Measurements from ENCODE around the gene IFT122. TPM values are rescaled to one million over a fixed set of nuclear protein-coding genes. Genes with fewer than 3 reads are reported as not detected.

IFT122 gene
- total and polyA plus RNA-seq, 2 experiments from 2014 or later, result 10.2 to 38.8 TPM

DNA sequence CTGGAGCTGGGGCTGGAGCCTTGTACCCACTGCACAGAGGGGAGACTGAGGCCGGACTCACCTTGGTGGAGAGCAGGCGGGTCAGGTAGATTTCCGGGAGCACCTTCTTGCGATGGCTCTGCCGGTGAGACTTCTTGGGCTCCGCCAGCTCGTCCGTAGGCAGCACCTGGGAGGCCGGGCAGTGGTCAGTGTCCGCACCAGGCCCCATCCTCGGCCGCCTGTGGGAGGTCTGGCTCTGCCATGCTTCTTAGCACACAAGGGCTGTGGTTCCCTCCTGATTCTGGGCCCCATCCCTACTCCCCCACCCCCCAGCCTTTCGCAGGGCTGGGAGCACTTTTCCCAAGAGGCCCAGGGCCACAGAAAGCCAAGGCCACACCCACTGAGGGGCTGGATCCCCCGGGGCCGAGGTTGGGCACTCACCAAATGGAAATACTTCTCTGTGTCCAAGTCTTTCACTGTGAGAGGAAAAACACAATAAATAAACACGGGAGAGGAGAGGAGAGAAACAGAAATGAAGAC is 120.3 kb downstream of the IFT122 start:
- no peaks in the 10 kb centered on the region for H3K9me2 ChIP-seq (ENCODE audit: insufficient read depth)
- H3K27me3 ChIP-seq (ENCODE audit: insufficient read depth), result no peaks in the 10 kb centered on the region
- DNase-seq (ENCODE audit: low spot score) (no peak), ATAC-seq (no peak)
- peaks cover 12% of the 10 kb centered on the region for H3K27me3 Mint-ChIP-seq (ENCODE audit: insufficient read depth, low read depth, poor library complexity)
- 0 out of 2 replicates have a peak overlapping the region, but pooled peaks have one; percentile 39 for H3K27ac Mint-ChIP-seq
- H3K9me3 Mint-ChIP-seq, result no peaks in the 10 kb centered on the region
- H3K4me3 Mint-ChIP-seq, result peak overlapping the region; percentile 1; the same call in 1 of the 3 replicates
- H3K79me2 ChIP-seq (replicated peaks; ENCODE audit: insufficient read depth), result no peaks in the 10 kb centered on the region
- no peaks in the 10 kb centered on the region for H4K20me1 ChIP-seq (replicated peaks; ENCODE audit: insufficient read depth)
- peaks cover 4% of the 10 kb centered on the region; the same call in 1 of the 3 replicates for H3K36me3 Mint-ChIP-seq (ENCODE audit: low read depth)
- peaks cover 11% of the 10 kb centered on the region; the same call in 1 of the 2 replicates for H3K4me1 ChIP-seq (ENCODE audit: insufficient read depth)
- H3K4me2 ChIP-seq, result no peak overlapping the region
- 0 out of 2 replicates have a peak overlapping the region, but pooled peaks have one; percentile 39 for H3K27ac ChIP-seq (ENCODE audit: low read depth)
- no peaks in the 10 kb centered on the region for H3F3A ChIP-seq (replicated peaks; ENCODE audit: low read depth)
- H2AFZ ChIP-seq, result no peak overlapping the region
- no peaks in the 10 kb centered on the region for H3K36me3 ChIP-seq (ENCODE audit: insufficient read depth)
- H3K4me3 ChIP-seq, result no peak overlapping the region
- H3K4me1 Mint-ChIP-seq, result peaks cover 25% of the 10 kb centered on the region
- no peak for TF ChIP-seq STAT1 (IDR thresholded peaks at IDR 0.05; ENCODE audit: unreplicated experiment)
- TF ChIP-seq REST (IDR thresholded peaks at IDR 0.05; ENCODE audit: unreplicated experiment), result no peak
- no peak for TF ChIP-seq EZH2 (IDR thresholded peaks at IDR 0.05; ENCODE audit: low read depth, unreplicated experiment)
- no peak for TF ChIP-seq POLR2AphosphoS5 (IDR thresholded peaks at IDR 0.05; ENCODE audit: low read depth)
- TF ChIP-seq NANOG (IDR thresholded peaks at IDR 0.05; ENCODE audit: borderline replicate concordance), result no peak
- TF ChIP-seq, protein P1, sequence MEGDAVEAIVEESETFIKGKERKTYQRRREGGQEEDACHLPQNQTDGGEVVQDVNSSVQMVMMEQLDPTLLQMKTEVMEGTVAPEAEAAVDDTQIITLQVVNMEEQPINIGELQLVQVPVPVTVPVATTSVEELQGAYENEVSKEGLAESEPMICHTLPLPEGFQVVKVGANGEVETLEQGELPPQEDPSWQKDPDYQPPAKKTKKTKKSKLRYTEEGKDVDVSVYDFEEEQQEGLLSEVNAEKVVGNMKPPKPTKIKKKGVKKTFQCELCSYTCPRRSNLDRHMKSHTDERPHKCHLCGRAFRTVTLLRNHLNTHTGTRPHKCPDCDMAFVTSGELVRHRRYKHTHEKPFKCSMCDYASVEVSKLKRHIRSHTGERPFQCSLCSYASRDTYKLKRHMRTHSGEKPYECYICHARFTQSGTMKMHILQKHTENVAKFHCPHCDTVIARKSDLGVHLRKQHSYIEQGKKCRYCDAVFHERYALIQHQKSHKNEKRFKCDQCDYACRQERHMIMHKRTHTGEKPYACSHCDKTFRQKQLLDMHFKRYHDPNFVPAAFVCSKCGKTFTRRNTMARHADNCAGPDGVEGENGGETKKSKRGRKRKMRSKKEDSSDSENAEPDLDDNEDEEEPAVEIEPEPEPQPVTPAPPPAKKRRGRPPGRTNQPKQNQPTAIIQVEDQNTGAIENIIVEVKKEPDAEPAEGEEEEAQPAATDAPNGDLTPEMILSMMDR (conservative IDR thresholded peaks at IDR 0.05; ENCODE audit: low read depth in 2 of 2), result no peak
- TF ChIP-seq, protein P2, sequence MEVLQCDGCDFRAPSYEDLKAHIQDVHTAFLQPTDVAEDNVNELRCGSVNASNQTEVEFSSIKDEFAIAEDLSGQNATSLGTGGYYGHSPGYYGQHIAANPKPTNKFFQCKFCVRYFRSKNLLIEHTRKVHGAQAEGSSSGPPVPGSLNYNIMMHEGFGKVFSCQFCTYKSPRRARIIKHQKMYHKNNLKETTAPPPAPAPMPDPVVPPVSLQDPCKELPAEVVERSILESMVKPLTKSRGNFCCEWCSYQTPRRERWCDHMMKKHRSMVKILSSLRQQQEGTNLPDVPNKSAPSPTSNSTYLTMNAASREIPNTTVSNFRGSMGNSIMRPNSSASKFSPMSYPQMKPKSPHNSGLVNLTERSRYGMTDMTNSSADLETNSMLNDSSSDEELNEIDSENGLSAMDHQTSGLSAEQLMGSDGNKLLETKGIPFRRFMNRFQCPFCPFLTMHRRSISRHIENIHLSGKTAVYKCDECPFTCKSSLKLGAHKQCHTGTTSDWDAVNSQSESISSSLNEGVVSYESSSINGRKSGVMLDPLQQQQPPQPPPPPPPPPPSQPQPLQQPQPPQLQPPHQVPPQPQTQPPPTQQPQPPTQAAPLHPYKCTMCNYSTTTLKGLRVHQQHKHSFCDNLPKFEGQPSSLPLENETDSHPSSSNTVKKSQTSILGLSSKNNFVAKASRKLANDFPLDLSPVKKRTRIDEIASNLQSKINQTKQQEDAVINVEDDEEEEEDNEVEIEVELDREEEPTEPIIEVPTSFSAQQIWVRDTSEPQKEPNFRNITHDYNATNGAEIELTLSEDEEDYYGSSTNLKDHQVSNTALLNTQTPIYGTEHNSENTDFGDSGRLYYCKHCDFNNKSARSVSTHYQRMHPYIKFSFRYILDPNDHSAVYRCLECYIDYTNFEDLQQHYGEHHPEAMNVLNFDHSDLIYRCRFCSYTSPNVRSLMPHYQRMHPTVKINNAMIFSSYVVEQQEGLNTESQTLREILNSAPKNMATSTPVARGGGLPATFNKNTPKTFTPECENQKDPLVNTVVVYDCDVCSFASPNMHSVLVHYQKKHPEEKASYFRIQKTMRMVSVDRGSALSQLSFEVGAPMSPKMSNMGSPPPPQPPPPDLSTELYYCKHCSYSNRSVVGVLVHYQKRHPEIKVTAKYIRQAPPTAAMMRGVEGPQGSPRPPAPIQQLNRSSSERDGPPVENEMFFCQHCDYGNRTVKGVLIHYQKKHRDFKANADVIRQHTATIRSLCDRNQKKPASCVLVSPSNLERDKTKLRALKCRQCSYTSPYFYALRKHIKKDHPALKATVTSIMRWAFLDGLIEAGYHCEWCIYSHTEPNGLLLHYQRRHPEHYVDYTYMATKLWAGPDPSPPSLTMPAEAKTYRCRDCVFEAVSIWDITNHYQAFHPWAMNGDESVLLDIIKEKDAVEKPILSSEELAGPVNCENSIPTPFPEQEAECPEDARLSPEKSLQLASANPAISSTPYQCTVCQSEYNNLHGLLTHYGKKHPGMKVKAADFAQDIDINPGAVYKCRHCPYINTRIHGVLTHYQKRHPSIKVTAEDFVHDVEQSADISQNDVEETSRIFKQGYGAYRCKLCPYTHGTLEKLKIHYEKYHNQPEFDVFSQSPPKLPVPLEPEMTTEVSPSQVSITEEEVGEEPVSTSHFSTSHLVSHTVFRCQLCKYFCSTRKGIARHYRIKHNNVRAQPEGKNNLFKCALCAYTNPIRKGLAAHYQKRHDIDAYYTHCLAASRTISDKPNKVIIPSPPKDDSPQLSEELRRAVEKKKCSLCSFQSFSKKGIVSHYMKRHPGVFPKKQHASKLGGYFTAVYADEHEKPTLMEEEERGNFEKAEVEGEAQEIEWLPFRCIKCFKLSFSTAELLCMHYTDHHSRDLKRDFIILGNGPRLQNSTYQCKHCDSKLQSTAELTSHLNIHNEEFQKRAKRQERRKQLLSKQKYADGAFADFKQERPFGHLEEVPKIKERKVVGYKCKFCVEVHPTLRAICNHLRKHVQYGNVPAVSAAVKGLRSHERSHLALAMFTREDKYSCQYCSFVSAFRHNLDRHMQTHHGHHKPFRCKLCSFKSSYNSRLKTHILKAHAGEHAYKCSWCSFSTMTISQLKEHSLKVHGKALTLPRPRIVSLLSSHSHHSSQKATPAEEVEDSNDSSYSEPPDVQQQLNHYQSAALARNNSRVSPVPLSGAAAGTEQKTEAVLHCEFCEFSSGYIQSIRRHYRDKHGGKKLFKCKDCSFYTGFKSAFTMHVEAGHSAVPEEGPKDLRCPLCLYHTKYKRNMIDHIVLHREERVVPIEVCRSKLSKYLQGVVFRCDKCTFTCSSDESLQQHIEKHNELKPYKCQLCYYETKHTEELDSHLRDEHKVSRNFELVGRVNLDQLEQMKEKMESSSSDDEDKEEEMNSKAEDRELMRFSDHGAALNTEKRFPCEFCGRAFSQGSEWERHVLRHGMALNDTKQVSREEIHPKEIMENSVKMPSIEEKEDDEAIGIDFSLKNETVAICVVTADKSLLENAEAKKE (CRISPR knock-in tag; IDR thresholded peaks at IDR 0.05), result no peak
- no peak for TF ChIP-seq ETS1 (IDR thresholded peaks at IDR 0.05)
- TF ChIP-seq ZNF114 (CRISPR knock-in tag; IDR thresholded peaks at IDR 0.05), result no peak
- TF ChIP-seq EZH2phosphoT487 (IDR thresholded peaks at IDR 0.05; ENCODE audit: unreplicated experiment), result no peak
- no peak for TF ChIP-seq JUNB (IDR thresholded peaks at IDR 0.05; ENCODE audit: unreplicated experiment)
- TF ChIP-seq ZNF331 (CRISPR knock-in tag; IDR thresholded peaks at IDR 0.05; ENCODE audit: low read depth), result no peak
- no peak for TF ChIP-seq CREB1 (CRISPR knock-in tag; IDR thresholded peaks at IDR 0.05; ENCODE audit: low read depth)
